DND-41 (cell line): ENCODE measurements around the gene CSF2.

Experiments
- ATAC-seq: fragments of 200-7000 bp; cut with Tn5 transposase; 3 replicates; pipeline ENCODE4 v1.9.1; 2021; ENCODE audit warnings: low read depth; ENCODE audit not compliant: insufficient read depth
- DNase-seq: peaks from one replicate; pipeline ENCODE4 v3.0.0-alpha.2; 2020
- H2AFZ ChIP-seq: 2 replicates; pipeline ENCODE4 v1.6.0; 2012; ENCODE audit warnings: low read depth, low read length
- H3K27ac ChIP-seq: 2 replicates; pipeline ENCODE4 v1.5.1; 2012; ENCODE audit warnings: low read length, inconsistent platforms
- H3K27me3 ChIP-seq: fragments of 200-600 bp; sonication (generic); 2 replicates; pipeline ENCODE4 v1.6.0; 2012; ENCODE audit warnings: low read length, mild to moderate bottlenecking, inconsistent platforms; ENCODE audit not compliant: insufficient read depth, poor library complexity
- H3K36me3 ChIP-seq: 2 replicates; pipeline ENCODE4 v1.5.1; 2012; ENCODE audit warnings: low read length, inconsistent platforms; ENCODE audit not compliant: insufficient read depth
- H3K4me1 ChIP-seq: 2 replicates; pipeline ENCODE4 v1.5.1; 2012; ENCODE audit warnings: mild to moderate bottlenecking, low read length; ENCODE audit not compliant: insufficient read depth
- H3K4me2 ChIP-seq: 2 replicates; pipeline ENCODE4 v1.6.0; 2012; ENCODE audit warnings: mild to moderate bottlenecking, moderate library complexity, low read length, inconsistent platforms; ENCODE audit not compliant: insufficient read depth
- H3K4me3 ChIP-seq, 2 experiments: fragments of 200-600 bp in 1 of 2; shearing (Covaris generic) in 1 of 2; 2 replicates each; pipeline ENCODE4 v1.5.1; 2012 to 2016; ENCODE audit warnings: inconsistent platforms in 2 of 2, low read length in 2 of 2, mild to moderate bottlenecking in 2 of 2, low read depth in 1 of 2, moderate library complexity in 1 of 2
- H3K79me2 ChIP-seq: 2 replicates; pipeline ENCODE4 v1.6.0; 2012; ENCODE audit warnings: low read length, inconsistent platforms; ENCODE audit not compliant: insufficient read depth
- H3K9ac ChIP-seq: 2 replicates; pipeline ENCODE4 v1.6.0; 2012; ENCODE audit warnings: low read depth, mild to moderate bottlenecking, inconsistent platforms, low read length, moderate library complexity
- H3K9me3 ChIP-seq: 2 replicates; pipeline ENCODE4 v1.5.1; 2012; ENCODE audit warnings: low read length, moderate library complexity, mild to moderate bottlenecking, inconsistent platforms; ENCODE audit not compliant: insufficient read depth, severe bottlenecking
- H4K20me1 ChIP-seq: 2 replicates; pipeline ENCODE4 v1.6.0; 2012; ENCODE audit warnings: low read length; ENCODE audit not compliant: insufficient read depth
- EZH2 ChIP-seq: IDR thresholded peaks from 3 replicates; pipeline ENCODE4 v1.6.1; 2012; ENCODE audit warnings: borderline replicate concordance, low read depth, mild to moderate bottlenecking, moderate library complexity, low read length, inconsistent platforms; ENCODE audit not compliant: severe bottlenecking
- TF ChIP-seq, protein P1 (sequence below): IDR thresholded peaks from 2 replicates; pipeline ENCODE4 v1.5.1; 2012; ENCODE audit warnings: borderline replicate concordance, low read length, moderate library complexity, mild to moderate bottlenecking; ENCODE audit not compliant: poor library complexity, severe bottlenecking; ENCODE audit errors: extremely low read depth

Gene CSF2

DNA sequence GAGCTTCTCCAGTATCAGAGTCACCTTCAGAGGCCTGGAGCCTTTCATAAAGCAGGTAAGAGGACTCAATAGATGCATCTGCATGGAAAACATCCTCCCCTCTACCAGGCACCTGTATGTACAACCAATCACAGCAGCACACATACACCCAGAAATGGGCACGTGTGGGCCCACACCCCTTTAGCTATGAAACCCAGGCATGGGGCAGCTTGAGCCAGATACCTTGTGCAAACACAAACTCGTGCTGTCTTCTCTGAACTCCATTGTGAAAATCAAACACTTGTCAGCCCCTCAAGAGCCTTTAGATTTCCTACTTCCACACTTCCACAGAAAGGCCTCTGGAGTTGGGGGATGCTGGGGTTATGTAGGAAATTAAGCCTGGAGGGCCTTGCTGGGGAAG, 1.1 kb upstream of the CSF2 start:
- TF ChIP-seq, protein P1, sequence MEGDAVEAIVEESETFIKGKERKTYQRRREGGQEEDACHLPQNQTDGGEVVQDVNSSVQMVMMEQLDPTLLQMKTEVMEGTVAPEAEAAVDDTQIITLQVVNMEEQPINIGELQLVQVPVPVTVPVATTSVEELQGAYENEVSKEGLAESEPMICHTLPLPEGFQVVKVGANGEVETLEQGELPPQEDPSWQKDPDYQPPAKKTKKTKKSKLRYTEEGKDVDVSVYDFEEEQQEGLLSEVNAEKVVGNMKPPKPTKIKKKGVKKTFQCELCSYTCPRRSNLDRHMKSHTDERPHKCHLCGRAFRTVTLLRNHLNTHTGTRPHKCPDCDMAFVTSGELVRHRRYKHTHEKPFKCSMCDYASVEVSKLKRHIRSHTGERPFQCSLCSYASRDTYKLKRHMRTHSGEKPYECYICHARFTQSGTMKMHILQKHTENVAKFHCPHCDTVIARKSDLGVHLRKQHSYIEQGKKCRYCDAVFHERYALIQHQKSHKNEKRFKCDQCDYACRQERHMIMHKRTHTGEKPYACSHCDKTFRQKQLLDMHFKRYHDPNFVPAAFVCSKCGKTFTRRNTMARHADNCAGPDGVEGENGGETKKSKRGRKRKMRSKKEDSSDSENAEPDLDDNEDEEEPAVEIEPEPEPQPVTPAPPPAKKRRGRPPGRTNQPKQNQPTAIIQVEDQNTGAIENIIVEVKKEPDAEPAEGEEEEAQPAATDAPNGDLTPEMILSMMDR, result no peak
- no peak for TF ChIP-seq EZH2
- Histone ChIP-seq H3K27me3 (peaks cover 14% of the 10 kb centered on the region), H3K79me2 (no peaks in the 10 kb centered on the region), H3K36me3 (no peaks in the 10 kb centered on the region), H3K9me3 (no peaks in the 10 kb centered on the region), H3K4me3 (no peak overlapping the region), H3K4me1 (no peaks in the 10 kb centered on the region), H2AFZ (no peak overlapping the region), H3K9ac (no peak overlapping the region), H4K20me1 (peaks cover 8% of the 10 kb centered on the region), H3K27ac (no peak overlapping the region), H3K4me2 (no peak overlapping the region)
- DNase-seq, result no peak
- no peak for ATAC-seq

DNA sequence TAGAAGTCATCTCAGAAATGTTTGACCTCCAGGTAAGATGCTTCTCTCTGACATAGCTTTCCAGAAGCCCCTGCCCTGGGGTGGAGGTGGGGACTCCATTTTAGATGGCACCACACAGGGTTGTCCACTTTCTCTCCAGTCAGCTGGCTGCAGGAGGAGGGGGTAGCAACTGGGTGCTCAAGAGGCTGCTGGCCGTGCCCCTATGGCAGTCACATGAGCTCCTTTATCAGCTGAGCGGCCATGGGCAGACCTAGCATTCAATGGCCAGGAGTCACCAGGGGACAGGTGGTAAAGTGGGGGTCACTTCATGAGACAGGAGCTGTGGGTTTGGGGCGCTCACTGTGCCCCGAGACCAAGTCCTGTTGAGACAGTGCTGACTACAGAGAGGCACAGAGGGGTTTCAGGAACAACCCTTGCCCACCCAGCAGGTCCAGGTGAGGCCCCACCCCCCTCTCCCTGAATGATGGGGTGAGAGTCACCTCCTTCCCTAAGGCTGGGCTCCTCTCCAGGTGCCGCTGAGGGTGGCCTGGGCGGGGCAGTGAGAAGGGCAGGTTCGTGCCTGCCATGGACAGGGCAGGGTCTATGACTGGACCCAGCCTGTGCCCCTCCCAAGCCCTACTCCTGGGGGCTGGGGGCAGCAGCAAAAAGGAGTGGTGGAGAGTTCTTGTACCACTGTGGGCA, 642 bp downstream of the CSF2 start:
- Histone ChIP-seq H2AFZ (no peak overlapping the region), H3K4me2 (no peak overlapping the region), H3K27me3 (peaks cover 12% of the 10 kb centered on the region), H3K4me1 (no peaks in the 10 kb centered on the region), H3K9me3 (no peaks in the 10 kb centered on the region), H3K79me2 (no peaks in the 10 kb centered on the region), H3K9ac (no peak overlapping the region), H3K4me3 (no peak overlapping the region), H3K36me3 (no peaks in the 10 kb centered on the region), H4K20me1 (peaks cover 8% of the 10 kb centered on the region; the same call in 1 of the 2 replicates), H3K27ac (no peak overlapping the region)
- ATAC-seq, result no peak
- no peak for DNase-seq
- no peak for TF ChIP-seq EZH2
- TF ChIP-seq, protein P1, result no peak

DNA sequence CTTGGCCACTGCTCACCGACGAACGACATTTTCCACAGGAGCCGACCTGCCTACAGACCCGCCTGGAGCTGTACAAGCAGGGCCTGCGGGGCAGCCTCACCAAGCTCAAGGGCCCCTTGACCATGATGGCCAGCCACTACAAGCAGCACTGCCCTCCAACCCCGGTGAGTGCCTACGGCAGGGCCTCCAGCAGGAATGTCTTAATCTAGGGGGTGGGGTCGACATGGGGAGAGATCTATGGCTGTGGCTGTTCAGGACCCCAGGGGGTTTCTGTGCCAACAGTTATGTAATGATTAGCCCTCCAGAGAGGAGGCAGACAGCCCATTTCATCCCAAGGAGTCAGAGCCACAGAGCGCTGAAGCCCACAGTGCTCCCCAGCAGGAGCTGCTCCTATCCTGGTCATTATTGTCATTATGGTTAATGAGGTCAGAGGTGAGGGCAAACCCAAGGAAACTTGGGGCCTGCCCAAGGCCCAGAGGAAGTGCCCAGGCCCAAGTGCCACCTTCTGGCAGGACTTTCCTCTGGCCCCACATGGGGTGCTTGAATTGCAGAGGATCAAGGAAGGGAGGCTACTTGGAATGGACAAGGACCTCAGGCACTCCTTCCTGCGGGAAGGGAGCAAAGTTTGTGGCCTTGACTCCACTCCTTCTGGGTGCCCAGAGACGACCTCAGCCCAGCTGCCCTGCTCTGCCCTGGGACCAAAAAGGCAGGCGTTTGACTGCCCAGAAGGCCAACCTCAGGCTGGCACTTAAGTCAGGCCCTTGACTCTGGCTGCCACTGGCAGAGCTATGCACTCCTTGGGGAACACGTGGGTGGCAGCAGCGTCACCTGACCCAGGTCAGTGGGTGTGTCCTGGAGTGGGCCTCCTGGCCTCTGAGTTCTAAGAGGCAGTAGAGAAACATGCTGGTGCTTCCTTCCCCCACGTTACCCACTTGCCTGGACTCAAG, 1.5 kb downstream of the CSF2 start:
- no peak overlapping the region for H3K27ac ChIP-seq
- TF ChIP-seq, protein P1, result no peak
- no peak for TF ChIP-seq EZH2
- H3K36me3 ChIP-seq, result no peaks in the 10 kb centered on the region
- no peak overlapping the region for H3K4me2 ChIP-seq
- DNase-seq, result no peak
- no peak overlapping the region for H2AFZ ChIP-seq
- no peak for ATAC-seq
- no peaks in the 10 kb centered on the region for H3K79me2 ChIP-seq
- peaks cover 8% of the 10 kb centered on the region; the same call in 1 of the 2 replicates for H4K20me1 ChIP-seq
- H3K4me3 ChIP-seq, result no peak overlapping the region
- H3K9ac ChIP-seq, result no peak overlapping the region
- H3K27me3 ChIP-seq, result peaks cover 12% of the 10 kb centered on the region
- H3K4me1 ChIP-seq, result no peaks in the 10 kb centered on the region
- no peaks in the 10 kb centered on the region for H3K9me3 ChIP-seq
